Activated CD8-positive, alpha-beta memory T cell treated with anti-CD3 and anti-CD28 coated beads, Interleukin-2, amount 50 U/mL, for 4 hours (primary cell): ENCODE results near the gene NHS.
"Not testable (repeated sequence)": the region's sequence is repeated elsewhere in the genome, so short reads cannot be mapped to it uniquely, and the experiment has no call there.

Experiments used
- DNase-seq: peaks from one replicate; pipeline ENCODE4 v3.0.0-alpha.2; 2020

Gene NHS

GRCh38 chrX:17553961-17554482 is 179.0 kb downstream of the NHS start:
- no peak for DNase-seq

DNA sequence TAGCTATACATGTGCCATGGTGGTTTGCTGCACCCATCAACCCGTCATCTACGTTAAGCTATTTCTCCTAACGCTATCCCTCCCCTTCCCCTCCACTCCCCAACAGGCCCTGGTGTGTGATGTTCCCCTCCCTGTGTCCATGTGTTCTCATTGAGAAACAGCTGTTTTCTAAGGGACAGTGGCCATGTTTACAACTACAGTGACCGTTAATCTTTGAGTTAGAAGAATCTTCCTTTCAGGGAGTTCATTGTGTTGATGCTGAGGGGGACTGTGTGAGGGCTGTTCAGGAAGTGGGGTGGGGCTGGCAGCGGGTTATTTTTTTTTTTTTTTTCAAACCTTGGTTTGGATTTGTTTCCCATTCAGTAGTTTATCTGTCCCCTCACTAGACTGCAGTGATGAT is 179.9 kb downstream of the NHS start:
- DNase-seq, result no peak

DNA sequence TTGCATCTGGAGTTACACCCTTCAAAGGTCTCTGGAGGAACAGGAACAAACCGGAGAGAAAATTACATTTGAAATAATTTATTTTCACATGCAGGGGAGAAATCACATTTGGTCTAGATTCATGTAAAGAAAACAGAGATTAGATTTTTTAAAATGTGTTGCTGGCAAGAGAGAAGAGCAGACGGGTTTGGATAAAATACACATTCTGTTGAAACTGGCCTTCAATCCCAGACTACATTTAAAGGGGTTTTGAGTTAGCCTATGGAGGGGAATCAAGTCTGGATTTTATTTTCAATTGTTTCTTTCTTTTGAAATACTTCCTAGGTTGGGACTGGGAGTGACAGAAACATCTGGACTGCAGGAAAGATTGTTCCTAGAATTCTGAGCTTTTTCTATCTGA is 180.8 kb downstream of the NHS start:
- no peak for DNase-seq

DNA sequence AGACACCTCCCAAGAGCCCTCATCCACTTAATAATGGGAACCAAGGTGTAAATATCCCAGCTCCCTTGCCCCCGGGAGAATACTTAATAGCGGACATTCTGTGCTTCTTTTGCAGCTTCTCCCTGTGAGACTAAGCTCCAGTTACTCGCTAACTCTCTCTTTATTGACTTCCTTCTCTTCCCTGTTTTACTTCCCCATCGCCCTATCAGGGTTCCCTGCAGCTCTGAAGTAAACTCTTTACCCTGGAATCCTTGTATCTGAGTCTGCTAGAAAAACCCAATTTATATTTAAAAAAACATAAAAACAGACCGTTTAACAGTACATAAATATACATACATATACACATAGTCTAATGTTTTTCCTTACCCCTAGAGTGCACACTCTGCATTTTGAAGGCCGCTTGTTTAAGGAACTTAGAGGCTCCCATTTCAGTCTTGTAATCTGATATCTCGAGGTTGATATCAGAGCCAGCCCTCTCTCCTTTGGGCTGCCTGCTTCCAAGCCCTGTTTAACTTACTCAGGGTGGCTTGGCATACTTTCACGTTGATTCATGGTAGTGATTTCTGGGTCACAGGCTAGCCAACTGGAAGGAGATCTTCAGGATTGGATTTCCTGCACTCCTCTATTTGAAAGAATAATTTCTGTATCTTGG is 184.9 kb downstream of the NHS start:
- no peak for DNase-seq

DNA sequence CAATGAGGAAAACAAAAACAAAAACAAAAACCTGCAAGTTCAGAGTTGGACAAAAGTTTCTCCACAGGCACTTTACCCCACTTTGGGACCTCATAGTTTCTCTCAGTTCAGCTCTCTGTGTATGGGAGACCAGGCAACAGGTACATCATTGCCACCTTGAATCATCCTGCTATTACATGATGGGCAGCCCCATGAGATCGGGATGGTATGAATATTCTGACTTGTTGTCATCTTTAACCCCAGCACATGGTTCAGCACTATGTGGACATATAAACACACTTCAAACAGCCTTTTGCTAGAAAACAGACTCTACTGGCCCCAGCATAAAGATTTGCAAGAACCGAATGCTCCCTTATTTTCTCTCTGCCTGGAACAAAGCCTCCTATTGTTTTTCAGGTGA is 185.4 kb downstream of the NHS start:
- DNase-seq, result no peak

- no peak for DNase-seq
Measured at GRCh38 chrX:17563076-17563475, 188.1 kb downstream of the NHS start.

- DNase-seq, result no peak
Measured at GRCh38 chrX:17563515-17563914, 188.5 kb downstream of the NHS start.

DNA sequence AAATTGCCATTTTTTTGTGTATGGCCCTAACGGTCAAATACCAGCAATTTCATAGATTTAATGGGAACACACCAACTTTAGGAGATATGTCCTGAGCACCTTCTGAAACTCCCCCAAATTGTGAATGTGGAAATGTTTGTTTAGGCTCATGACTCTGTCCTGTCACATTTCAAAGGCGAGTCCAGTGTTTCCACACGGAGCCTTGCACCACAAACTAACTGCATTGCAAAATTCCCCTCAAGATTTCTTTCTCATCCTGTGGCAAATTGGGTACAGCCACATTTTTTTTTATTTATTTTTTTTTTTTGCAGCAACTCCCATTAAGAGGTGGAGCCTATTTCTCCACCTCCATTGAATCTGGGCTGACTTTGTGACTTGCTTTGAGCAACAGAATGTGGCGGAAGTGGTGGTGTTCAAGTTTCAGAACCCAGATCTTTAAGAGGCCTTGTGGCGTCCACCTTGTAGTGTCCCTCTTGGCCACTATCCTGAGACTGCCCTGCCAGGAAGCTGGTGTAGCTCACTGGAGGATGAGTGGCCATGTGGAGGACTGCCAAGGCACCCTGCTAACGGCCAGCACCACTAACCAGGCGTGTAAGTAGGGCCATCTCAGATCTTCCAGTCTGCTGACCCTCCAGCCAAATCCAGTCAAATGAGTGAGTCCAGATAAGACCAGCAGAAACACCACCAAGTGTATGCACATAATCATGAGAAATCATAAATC is 189.8 kb downstream of the NHS start:
- no peak for DNase-seq

GRCh38 chrX:17566740-17567139 is 191.7 kb downstream of the NHS start:
- no peak for DNase-seq

GRCh38 chrX:17567187-17567586 is 192.2 kb downstream of the NHS start:
- no peak for DNase-seq

- no peak for DNase-seq
Measured at GRCh38 chrX:17567821-17568220, 192.8 kb downstream of the NHS start.

DNA sequence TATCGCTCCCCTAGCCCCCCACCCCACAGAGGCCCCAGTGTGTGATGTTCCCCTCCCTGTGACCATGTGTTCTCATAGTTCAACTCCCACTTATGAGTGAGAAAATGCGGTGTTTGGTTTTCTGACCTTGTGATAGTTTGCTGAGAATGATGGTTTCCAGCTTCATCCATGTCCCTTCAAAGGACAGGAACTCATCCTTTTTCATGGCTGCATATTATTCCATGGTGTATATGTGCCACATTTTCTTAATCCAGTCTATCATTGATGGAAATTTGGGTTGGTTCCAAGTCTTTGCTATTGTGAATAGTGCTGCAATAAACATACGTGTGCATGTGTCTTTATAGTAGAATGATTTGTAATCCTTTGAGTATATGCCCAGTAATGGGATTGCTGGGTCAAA is 193.8 kb downstream of the NHS start:
- DNase-seq, result not testable (repeated sequence)

DNA sequence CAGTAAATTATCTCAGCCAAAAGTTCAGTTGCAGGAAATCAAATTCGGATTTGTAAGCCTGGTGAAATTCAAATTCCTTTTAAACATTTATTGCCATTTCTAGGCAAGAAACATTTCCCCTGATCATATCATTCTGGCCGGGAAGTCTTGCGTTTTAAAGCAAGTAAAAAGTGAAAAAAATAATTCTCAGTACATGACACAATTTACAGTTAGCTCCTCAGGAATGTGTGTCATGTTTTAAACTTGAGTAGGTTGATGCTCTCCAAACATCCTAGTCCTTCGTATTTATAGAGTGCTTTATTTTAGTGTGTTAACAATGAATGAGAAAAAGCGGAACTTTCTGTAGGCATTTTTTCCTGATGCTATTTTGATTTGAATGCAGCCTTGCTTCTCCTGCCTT is 204.0 kb downstream of the NHS start:
- no peak for DNase-seq

GRCh38 chrX:17580539-17581152 is 205.6 kb downstream of the NHS start:
- DNase-seq, result no peak

DNA sequence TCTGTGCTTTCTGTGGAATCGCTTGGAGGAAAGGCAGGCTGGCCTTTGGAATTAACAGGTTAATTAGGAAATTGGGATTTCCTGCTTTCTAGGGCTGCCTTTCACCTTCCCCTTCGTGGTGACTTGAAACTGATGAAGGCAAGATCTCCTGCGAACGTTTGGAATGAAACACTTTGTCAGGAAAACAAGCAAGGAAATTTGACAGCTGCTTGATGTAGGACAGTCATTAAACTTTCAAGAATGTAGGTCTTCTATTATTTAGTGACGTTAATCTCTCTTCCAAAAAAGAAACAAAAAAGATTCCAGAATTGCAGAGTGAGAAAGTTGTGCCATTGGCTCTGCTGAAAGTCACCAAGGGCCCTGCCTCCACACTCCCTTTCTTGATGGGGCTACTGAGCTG is 206.6 kb downstream of the NHS start:
- no peak for DNase-seq

GRCh38 chrX:17584248-17584681 is 209.3 kb downstream of the NHS start:
- no peak for DNase-seq

- DNase-seq, result no peak
Measured at GRCh38 chrX:17585006-17585405, 210.0 kb downstream of the NHS start.

DNA sequence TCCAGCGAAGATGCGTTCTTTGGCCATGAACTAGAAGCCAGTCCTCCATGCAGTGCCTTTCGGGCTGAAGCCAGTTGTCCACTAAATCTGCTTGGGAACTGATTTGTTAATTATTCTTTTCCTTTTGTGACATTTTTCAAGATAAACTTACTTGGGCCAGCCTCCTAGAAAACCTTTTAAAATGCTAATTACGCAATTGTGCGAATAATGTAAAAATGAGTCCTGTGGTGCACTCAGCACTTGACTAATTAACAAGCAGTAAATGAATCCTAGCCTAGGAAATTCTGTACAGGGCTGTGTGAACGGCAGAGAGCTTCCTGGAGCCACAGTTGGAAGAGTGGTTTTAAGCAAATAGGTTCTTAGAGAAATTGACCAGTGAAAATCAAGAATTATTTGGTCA is 212.4 kb downstream of the NHS start:
- DNase-seq, result no peak

GRCh38 chrX:17588303-17588702 is 213.3 kb downstream of the NHS start:
- DNase-seq, result no peak

DNA sequence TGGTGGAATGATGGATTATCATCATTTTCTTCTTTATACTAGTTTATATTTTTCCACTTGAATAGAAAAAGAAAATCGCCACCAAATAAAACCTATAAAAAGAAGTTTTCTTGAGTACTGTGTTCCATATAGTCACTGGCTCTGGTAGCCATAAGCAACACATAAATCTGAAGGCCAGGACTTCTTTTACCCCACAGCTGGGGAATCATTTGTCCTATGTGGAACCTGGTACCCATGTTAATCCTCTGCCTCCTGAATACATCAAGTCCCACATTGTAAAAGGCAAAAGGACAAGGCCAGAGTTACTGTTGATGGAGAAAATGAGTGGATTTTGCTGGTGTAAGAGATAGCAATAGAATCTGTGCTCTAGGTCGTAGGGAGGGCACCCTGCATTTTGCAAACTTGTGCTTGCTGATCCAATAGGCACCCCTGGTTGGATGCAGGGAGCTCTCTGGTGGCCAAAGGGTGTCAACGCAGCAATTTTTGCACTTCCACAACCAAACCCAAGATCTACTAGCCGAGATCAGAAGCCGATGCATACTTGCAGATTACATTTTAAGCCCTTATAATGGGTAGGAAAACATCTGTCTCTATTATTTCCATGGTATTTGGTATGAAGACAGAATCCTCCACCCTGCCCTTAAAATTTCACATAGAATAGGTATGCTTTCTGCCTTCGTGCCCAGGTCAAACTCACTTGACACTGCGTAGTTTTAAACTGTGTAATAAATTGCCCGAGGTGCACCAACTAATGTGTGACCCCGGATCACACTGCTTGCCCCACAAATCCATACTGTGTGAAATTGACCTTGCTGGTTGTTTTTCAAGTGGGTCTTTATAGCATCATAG is 216.1 kb downstream of the NHS start:
- DNase-seq, result no peak

- no peak for DNase-seq
Measured at GRCh38 chrX:17591741-17592110, 216.7 kb downstream of the NHS start.

DNA sequence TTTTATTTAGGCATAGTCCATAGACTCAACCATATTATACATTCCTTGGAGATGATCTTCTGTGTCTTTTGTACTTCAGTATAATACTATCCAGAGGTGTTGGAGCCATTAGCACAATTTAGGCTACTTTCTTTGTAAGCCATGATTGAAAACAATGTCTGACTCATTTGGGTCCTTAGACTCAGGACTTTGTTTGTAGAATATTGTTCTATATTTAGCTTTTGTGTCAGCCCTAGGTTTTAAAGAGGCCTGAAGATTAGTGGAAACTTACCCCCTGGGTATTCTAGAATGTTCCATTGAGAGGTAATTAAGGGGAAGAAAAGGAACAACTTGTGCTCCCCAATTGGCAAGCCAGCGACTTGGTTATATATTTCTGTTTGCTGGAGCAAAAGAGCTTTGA is 217.1 kb downstream of the NHS start:
- DNase-seq, result no peak

DNA sequence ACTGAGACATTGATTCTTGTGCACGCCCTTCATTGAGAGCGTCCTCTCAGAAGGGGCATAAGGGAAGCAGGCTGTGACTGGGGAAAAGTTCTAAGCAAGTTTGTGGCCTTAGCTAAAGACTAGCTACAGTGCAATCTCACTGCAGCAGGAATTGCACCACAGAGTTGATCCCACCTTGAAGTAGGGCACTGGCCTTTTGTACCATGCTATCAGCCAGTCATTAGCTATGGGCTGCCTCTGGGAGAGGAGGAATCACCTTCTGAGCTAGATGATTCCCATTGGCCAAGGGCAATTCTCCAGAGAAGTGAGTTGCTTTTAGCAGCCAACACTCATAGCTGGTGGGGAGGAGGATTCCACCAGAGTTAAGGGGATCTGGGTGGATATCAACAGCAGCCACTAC is 219.7 kb downstream of the NHS start:
- DNase-seq, result no peak
